Brain pericyte (primary cell): ENCODE data around the gene AMIGO3.
"Not testable (repeated sequence)": the region's sequence is repeated elsewhere in the genome, so short reads cannot be mapped to it uniquely, and the experiment has no call there.

Experiments used
- DNase-seq: peaks from one replicate; pipeline ENCODE4 v3.0.0-alpha.2; 2012; ENCODE audit warnings: low read depth, low spot score

AMIGO3 gene

GRCh38 chr3:49712166-49712565 is 7.3 kb downstream of the AMIGO3 start:
- DNase-seq = no peak

GRCh38 chr3:49711489-49711888 is 8.0 kb downstream of the AMIGO3 start:
- DNase-seq = no peak

GRCh38 chr3:49709852-49710251 is 9.6 kb downstream of the AMIGO3 start:
- no peak for DNase-seq

GRCh38 chr3:49707113-49707480 is 12.4 kb downstream of the AMIGO3 start:
- DNase-seq = no peak

- no peak for DNase-seq
Observed at GRCh38 chr3:49706456-49707112, 12.9 kb downstream of the AMIGO3 start.

- DNase-seq = no peak
Observed at GRCh38 chr3:49705390-49705960, 14.0 kb downstream of the AMIGO3 start.

GRCh38 chr3:49704629-49705028 is 14.9 kb downstream of the AMIGO3 start:
- DNase-seq = no peak

- no peak for DNase-seq
Observed at GRCh38 chr3:49703956-49704355, 15.5 kb downstream of the AMIGO3 start.

GRCh38 chr3:49703443-49703927 is 16.0 kb downstream of the AMIGO3 start:
- DNase-seq = no peak

GRCh38 chr3:49702672-49703071 is 16.8 kb downstream of the AMIGO3 start:
- no peak for DNase-seq

- DNase-seq = no peak
Observed at GRCh38 chr3:49701388-49702077, 18.0 kb downstream of the AMIGO3 start.

GRCh38 chr3:49700453-49701128 is 18.9 kb downstream of the AMIGO3 start:
- DNase-seq = no peak

- DNase-seq = no peak
Observed at GRCh38 chr3:49700014-49700413, 19.5 kb downstream of the AMIGO3 start.

- no peak for DNase-seq
Observed at GRCh38 chr3:49699281-49699979, 20.1 kb downstream of the AMIGO3 start.

- not testable (repeated sequence) for DNase-seq
Observed at GRCh38 chr3:49695350-49696015, 24.0 kb downstream of the AMIGO3 start.

- DNase-seq = not testable (repeated sequence)
Observed at GRCh38 chr3:49694409-49695070, 24.9 kb downstream of the AMIGO3 start.

- not testable (repeated sequence) for DNase-seq
Observed at GRCh38 chr3:49691481-49691880, 28.0 kb downstream of the AMIGO3 start.

- not testable (repeated sequence) for DNase-seq
Observed at GRCh38 chr3:49690856-49691255, 28.6 kb downstream of the AMIGO3 start.

GRCh38 chr3:49689908-49690624 is 29.4 kb downstream of the AMIGO3 start:
- DNase-seq = not testable (repeated sequence)
